Activated T-helper 1 cell treated with anti-CD3 and anti-CD28 coated beads, Interleukin-2, amount 50 U/mL, for 16 hours (primary cell): Measurements from ENCODE around the gene MEGF6.
"Not testable (repeated sequence)": the region's sequence is repeated elsewhere in the genome, so short reads cannot be mapped to it uniquely, and the experiment has no call there.

Experiments
- DNase-seq, 2 donors: peaks; one replicate each; pipeline ENCODE4 v3.0.0-alpha.2; 2020; ENCODE audit warnings: low read depth in 1 of 2, low spot score in 1 of 2

MEGF6 gene

GRCh38 chr1:3594706-3595377 lies 16.5 kb downstream of the MEGF6 start:
- no peak for DNase-seq

GRCh38 chr1:3593745-3594144 lies 17.6 kb downstream of the MEGF6 start:
- DNase-seq: no peak

- no peak for DNase-seq
Observed at GRCh38 chr1:3593334-3593733, 18.0 kb downstream of the MEGF6 start.

DNA sequence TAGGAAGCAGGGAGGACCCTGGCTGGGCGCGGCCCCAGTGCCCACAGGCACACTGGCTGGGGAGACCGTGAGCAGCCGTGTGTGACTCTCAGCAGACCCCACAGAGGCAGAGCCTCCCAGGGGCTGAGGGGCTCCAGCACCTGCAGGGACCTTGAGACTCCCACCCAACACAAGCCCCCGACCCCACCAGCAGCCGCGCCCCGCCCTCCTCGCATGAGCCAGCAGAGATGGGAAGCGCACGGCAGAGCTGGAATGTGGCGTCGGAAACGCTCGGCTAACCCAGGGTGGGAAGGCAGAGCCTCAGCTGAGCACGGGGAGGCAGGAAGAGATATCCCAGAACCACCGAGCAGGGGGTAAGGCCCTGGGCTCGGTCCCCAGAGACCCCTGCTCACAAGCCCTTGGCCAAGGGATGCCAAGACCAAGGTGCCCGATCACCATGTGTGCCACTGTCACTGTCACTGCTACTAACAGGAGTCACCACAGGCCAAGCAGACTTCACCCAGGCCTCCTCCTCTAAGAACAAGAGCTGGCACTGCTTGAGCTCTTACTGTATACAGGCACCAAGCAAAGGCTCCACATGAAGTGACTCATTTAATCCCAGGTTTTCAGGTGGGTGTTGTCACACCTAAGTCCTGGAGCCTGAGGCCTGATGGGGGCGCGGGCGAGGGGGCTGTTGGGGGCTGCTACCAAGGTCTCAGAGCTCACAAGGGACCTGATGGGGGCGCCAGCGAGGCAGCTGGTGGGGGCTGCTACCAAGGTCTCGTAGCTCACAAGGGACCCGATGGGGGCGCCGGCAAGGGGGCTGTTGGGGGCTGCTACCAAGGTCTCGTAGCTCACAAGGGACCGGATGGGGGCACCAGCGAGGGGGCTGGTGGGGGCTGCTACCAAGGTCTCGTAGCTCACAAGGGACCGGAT lies 20.1 kb downstream of the MEGF6 start:
- no peak for DNase-seq

DNA sequence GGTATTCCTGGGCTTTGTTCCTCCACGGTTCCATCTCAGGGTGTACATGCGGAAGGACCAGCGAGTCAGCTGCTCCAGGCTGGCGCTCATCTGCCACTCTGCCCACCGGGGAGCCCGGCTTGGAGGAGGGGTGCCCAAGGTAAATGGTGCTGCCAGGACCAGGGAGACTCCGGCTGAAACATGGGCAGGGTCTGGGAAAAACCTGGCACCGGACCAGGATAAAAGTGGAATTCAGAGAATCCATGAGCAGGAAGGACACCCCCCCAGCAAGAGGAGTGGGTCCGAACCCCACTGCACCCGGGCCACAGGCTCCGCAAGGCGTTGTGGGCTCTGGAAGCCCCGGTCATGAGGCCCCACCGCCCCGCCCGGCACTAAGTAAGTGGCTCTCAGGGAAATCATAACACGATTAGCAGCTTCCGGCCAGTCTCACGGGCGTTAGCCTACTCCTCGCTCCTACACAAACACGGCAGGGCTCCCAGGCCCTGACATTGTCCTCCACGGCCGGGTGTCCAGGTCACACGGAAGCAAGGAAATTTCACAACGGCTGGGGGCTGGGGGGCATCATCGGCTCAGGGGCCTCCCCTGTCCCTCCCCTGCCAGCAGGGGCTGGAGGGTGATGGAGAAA lies 21.1 kb downstream of the MEGF6 start:
- no peak for DNase-seq

GRCh38 chr1:3588395-3588794 lies 22.9 kb downstream of the MEGF6 start:
- DNase-seq: no peak

GRCh38 chr1:3586986-3587759 lies 24.1 kb downstream of the MEGF6 start:
- no peak for DNase-seq

GRCh38 chr1:3585940-3586568 lies 25.3 kb downstream of the MEGF6 start:
- no peak for DNase-seq

GRCh38 chr1:3585353-3585868 lies 25.9 kb downstream of the MEGF6 start:
- DNase-seq: not testable (repeated sequence)

- no peak for DNase-seq
Observed at GRCh38 chr1:3584915-3585314, 26.4 kb downstream of the MEGF6 start.

- not testable (repeated sequence) for DNase-seq
Observed at GRCh38 chr1:3583751-3584150, 27.6 kb downstream of the MEGF6 start.

DNA sequence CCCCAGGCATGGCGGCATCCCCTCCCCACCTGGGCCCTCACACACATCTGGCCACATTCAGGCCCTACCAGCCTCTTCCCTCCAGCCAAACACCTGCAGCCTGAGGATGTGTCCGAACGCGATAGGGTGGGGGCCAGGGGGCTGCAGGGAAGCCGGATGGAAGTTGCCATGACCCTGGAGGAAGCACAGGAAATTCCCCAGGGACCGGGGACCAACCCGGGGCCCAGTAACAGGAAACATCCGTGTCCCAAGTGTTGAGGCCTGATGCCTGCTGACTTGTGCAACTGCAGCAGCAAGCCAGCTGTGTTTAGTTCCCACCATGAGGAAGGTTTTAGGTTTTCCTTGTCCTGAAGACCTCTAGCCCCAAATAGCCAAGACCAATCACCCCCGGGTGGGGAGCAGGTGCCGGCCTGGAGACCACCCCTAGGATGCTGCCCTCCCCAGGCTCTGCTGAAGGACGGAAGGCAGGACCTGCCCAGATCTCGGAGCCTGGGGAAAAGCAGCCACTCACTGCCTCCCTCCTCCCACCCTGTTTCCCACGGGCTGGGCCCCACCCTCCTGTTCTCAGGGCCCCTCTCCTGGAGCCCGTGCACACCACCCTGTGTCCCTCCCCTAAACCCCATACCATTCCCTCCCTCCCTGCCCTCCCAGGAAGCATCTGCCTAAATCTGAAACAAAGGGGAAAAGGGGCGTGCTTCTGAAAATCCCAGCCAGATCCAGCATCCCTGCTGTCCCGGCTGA lies 29.8 kb downstream of the MEGF6 start:
- no peak for DNase-seq

GRCh38 chr1:3580231-3580630 lies 31.1 kb downstream of the MEGF6 start:
- DNase-seq: no peak

GRCh38 chr1:3579626-3580025 lies 31.7 kb downstream of the MEGF6 start:
- no peak for DNase-seq

DNA sequence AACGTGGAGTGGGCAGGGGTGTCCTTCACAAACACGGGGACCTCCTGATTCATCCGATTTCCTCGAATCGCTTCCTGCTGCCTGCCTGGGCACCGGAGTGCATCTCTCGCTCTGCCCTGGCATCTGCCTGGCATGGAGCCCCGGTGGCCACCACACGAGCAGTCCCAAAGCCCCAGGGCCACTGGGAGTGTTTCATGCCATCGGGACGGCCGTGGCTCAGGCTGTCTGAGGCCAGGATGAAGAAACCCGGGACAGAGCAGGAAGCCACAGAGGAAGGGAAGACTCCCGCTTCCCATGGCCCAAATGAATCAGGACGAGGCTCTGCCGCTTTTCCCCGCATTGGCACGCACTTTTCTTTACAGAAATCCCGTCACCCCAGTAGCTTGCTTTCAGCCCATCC lies 32.4 kb downstream of the MEGF6 start:
- DNase-seq: no peak

DNA sequence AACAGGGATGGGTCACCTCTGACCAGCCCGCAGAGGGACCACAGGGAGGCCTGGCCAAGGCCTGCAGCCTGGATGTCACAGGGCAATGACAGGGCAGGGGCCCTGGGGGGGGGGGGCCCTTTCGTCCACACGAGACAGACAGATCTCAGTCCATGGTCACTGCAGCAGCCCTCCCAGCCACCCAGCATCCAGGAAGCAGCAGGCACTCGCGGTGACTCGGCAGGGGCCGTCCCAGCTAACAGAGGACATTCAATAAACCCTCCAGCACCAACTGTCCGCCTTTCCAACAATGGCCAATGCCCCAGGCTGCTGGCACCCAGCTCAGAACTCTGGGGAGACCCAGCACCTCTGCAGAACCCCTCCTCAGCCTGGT lies 32.9 kb downstream of the MEGF6 start:
- no peak for DNase-seq

DNA sequence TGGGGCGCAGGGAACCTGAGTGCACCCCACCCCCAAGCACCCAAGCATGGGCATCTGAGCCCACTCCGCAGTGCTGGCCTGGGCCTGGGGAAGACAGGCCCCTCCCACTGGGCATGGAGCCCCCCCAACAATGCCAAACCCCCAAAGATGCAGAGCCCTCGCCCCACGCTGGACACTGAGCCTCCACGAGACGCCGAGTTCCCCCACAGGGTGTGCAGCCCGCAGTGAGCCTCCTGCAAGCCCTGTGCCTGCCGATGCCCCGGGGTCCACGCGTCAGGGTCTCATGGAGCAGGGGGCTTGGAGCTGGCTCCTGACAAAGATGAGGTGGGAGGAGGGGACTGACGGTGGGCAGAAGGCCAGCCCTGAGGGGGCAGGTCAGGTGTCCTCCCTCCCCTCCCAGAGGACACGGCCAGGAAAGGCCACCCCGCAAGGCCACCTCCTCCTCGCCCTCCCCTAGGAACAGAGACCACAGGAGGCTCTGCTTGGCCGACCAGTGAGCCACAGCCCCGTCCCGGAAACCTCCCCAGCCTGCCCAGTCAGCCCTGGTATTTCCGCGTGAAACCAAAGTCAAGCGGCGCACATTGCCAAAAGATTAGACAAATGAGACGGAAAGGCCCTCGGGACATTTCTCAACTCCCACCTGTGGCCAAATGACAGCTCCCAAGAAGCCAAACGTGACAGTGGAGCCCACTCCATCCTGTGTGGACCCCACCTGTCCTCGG lies 33.4 kb downstream of the MEGF6 start:
- no peak for DNase-seq

DNA sequence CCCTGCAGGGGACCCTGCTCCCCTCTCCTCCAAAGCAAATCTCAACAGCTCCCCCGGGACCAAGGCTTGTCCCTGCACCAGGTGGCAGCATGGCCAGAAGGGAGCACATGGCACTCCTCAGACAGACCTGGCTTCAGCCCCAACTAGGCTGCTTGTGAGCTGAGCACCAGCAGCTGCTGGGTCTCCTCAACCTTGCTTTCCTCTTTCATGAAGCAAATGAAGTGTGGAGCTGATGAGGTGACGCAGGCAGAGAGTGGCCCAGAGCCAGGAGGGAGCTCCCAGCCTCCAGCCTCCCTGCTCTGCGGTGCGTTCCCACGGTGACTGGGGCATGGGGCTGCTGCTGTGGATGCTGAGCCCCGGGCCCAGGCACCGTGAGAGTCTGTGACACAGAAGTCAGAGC lies 34.0 kb downstream of the MEGF6 start:
- no peak for DNase-seq

- no peak for DNase-seq
Observed at GRCh38 chr1:3575993-3576392, 35.3 kb downstream of the MEGF6 start.
